WTC11 (cell line): Measurements from ENCODE around the gene CHST11. TPM values are rescaled to one million over a fixed set of nuclear protein-coding genes. Genes with fewer than 3 reads are reported as not detected.

Experiments
- ATAC-seq: fragments of 200-7000 bp; cut with Tn5 transposase; 2 replicates; pipeline ENCODE4 v1.10.0; 2021; ENCODE audit warnings: mild to moderate bottlenecking, moderate library complexity
- CTCF ChIA-PET: fragments of 300-600 bp; sonication (Branson Sonifier 250); formaldehyde crosslinking; loops from one replicate; lab custom pipeline; 2021; ENCODE audit warnings: antibody characterized with exemption; lab: Charles Lee
- POLR2A ChIA-PET: fragments of 350-600 bp; sonication (Branson Sonifier 250); formaldehyde crosslinking; loops from one replicate; lab custom pipeline; 2021; ENCODE audit warnings: antibody characterized with exemption; lab: Charles Lee
- DNase-seq: peaks from one replicate; pipeline ENCODE4 v3.0.0; 2021; ENCODE audit warnings: low spot score
- H3K27ac Mint-ChIP-seq: 2 replicates; pipeline ENCODE4 v1.8.0; 2021; ENCODE audit warnings: mixed read lengths
- H3K27me3 Mint-ChIP-seq: 2 replicates; pipeline ENCODE4 v1.8.0; 2021; ENCODE audit warnings: low read depth, mild to moderate bottlenecking, moderate library complexity, mixed read lengths
- H3K36me3 Mint-ChIP-seq: 2 replicates; pipeline ENCODE4 v1.8.0; 2021; ENCODE audit warnings: mixed read lengths
- H3K4me1 Mint-ChIP-seq: 2 replicates; pipeline ENCODE4 v1.8.0; 2022; ENCODE audit warnings: mixed read lengths
- H3K4me3 Mint-ChIP-seq: 2 replicates; pipeline ENCODE4 v1.8.0; 2021; ENCODE audit warnings: mild to moderate bottlenecking, moderate library complexity, mixed read lengths
- H3K9me3 Mint-ChIP-seq: 2 replicates; pipeline ENCODE4 v1.8.0; 2021; ENCODE audit warnings: mixed read lengths
- AR ChIP-seq: fragments of 250-450 bp; sonication (Bioruptor Pico); IDR thresholded peaks from 2 replicates; pipeline ENCODE4 v1.9.0; 2021; ENCODE audit warnings: mild to moderate bottlenecking
- ATF3 ChIP-seq: sonication (generic); formaldehyde crosslinking; conservative IDR thresholded peaks from 2 replicates; pipeline ENCODE4 v1.8.1; 2022; ENCODE audit warnings: mild to moderate bottlenecking, missing genetic modification reagents
- ATF6 ChIP-seq: sonication (generic); formaldehyde crosslinking; IDR thresholded peaks from 2 replicates; pipeline ENCODE4 v1.8.1; 2023; ENCODE audit warnings: mild to moderate bottlenecking, missing genetic modification reagents
- CREM ChIP-seq: sonication (generic); formaldehyde crosslinking; IDR thresholded peaks from 2 replicates; pipeline ENCODE4 v1.8.1; 2022; ENCODE audit warnings: mild to moderate bottlenecking, missing genetic modification reagents, moderate library complexity
- FOXP4 ChIP-seq: sonication (generic); formaldehyde crosslinking; IDR thresholded peaks from 2 replicates; pipeline ENCODE4 v1.8.0; 2022; ENCODE audit warnings: mild to moderate bottlenecking, missing genetic modification reagents
- GTF2I ChIP-seq: fragments of 250-450 bp; sonication (Bioruptor Pico); conservative IDR thresholded peaks from 2 replicates; pipeline ENCODE4 v1.4.0; 2021; ENCODE audit warnings: mild to moderate bottlenecking
- KAT7 ChIP-seq: sonication (generic); formaldehyde crosslinking; IDR thresholded peaks from 2 replicates; pipeline ENCODE4 v1.8.1; 2023; ENCODE audit warnings: missing genetic modification reagents, mild to moderate bottlenecking, borderline replicate concordance
- NR2C2 ChIP-seq: sonication (generic); formaldehyde crosslinking; IDR thresholded peaks from 2 replicates; pipeline ENCODE4 v1.8.0; 2022; ENCODE audit warnings: mild to moderate bottlenecking, missing genetic modification reagents
- STAT6 ChIP-seq: sonication (generic); formaldehyde crosslinking; conservative IDR thresholded peaks from 2 replicates; pipeline ENCODE4 v1.8.1; 2023; ENCODE audit warnings: mild to moderate bottlenecking, low read depth, missing genetic modification reagents, moderate library complexity
- TCF7 ChIP-seq: sonication (generic); formaldehyde crosslinking; IDR thresholded peaks from 2 replicates; pipeline ENCODE4 v1.8.0; 2022; ENCODE audit warnings: mild to moderate bottlenecking, low read depth, missing genetic modification reagents, moderate library complexity
- TEAD4 ChIP-seq: sonication (generic); formaldehyde crosslinking; IDR thresholded peaks from 2 replicates; pipeline ENCODE4 v1.8.0; 2022; ENCODE audit warnings: mild to moderate bottlenecking, missing genetic modification reagents
- TP53 ChIP-seq: sonication (generic); formaldehyde crosslinking; IDR thresholded peaks from 2 replicates; pipeline ENCODE4 v1.8.1; 2023; ENCODE audit warnings: mild to moderate bottlenecking, missing genetic modification reagents
- ZMAT4 ChIP-seq: fragments of 250-450 bp; sonication (Bioruptor Pico); IDR thresholded peaks from 2 replicates; pipeline ENCODE4 v1.9.0; 2021; ENCODE audit warnings: mild to moderate bottlenecking
- ZNF263 ChIP-seq: sonication (generic); formaldehyde crosslinking; IDR thresholded peaks from 2 replicates; pipeline ENCODE4 v1.8.1; 2022; ENCODE audit warnings: low read depth, mild to moderate bottlenecking, moderate library complexity, missing genetic modification reagents
- ZNF281 ChIP-seq: sonication (generic); formaldehyde crosslinking; IDR thresholded peaks from 2 replicates; pipeline ENCODE4 v1.8.0; 2023; ENCODE audit warnings: mild to moderate bottlenecking, missing genetic modification reagents
- ZNF416 ChIP-seq: fragments of 250-450 bp; sonication (Bioruptor Pico); IDR thresholded peaks from 2 replicates; pipeline ENCODE4 v1.9.0; 2021; ENCODE audit warnings: mild to moderate bottlenecking, inconsistent platforms
- ZNF423 ChIP-seq: fragments of 250-450 bp; sonication (Bioruptor Pico); IDR thresholded peaks from 2 replicates; pipeline ENCODE4 v2.1.2; 2022; ENCODE audit warnings: mild to moderate bottlenecking, moderate library complexity
- ZNF425 ChIP-seq: fragments of 250-450 bp; sonication (Bioruptor Pico); conservative IDR thresholded peaks from 2 replicates; pipeline ENCODE4 v1.9.0; 2021; ENCODE audit warnings: mild to moderate bottlenecking
- total RNA-seq: library from RNA; stranded (reverse); gene quantifications from 3 replicates; pipeline ENCODE4 v1.2.3, GENCODE V29; 2021

Gene CHST11
- total RNA-seq, 1 experiment from 2014 or later, result 24.2 TPM

- TF ChIP-seq ZNF281, result no peak
- TF ChIP-seq NR2C2, result no peak
- TF ChIP-seq ZNF425 (CRISPR knock-in tag), result no peak
- no peak for TF ChIP-seq ATF6 (CRISPR knock-in tag)
- no peak for TF ChIP-seq FOXP4 (CRISPR knock-in tag)
- no peak for TF ChIP-seq GTF2I (CRISPR knock-in tag)
- TF ChIP-seq ZNF423 (CRISPR knock-in tag), result no peak
- no peak for TF ChIP-seq ZMAT4 (CRISPR knock-in tag)
- no peak for TF ChIP-seq TCF7
- TF ChIP-seq CREM (CRISPR knock-in tag), result no peak
- no peak for TF ChIP-seq ZNF416 (CRISPR knock-in tag)
- no peak for TF ChIP-seq AR
Observed at GRCh38 chr12:104724992-104725585, 268.3 kb downstream of the CHST11 start (continued).

GRCh38 chr12:104725610-104726009 is 268.9 kb downstream of the CHST11 start:
- ChIA-PET POLR2A (no interaction called here), CTCF (no interaction called here)
- DNase-seq (no peak), ATAC-seq (no peak)
- H3K36me3 Mint-ChIP-seq, result no peaks in the 10 kb centered on the region
- H3K4me3 Mint-ChIP-seq, result no peak overlapping the region
- H3K27me3 Mint-ChIP-seq, result no peaks in the 10 kb centered on the region
- no peaks in the 10 kb centered on the region for H3K9me3 Mint-ChIP-seq
- H3K27ac Mint-ChIP-seq, result no peak overlapping the region
- H3K4me1 Mint-ChIP-seq, result peaks cover 35% of the 10 kb centered on the region
- TF ChIP-seq STAT6 (no peak), ZMAT4 (CRISPR knock-in tag) (no peak), ATF3 (CRISPR knock-in tag) (no peak), GTF2I (CRISPR knock-in tag) (no peak), KAT7 (CRISPR knock-in tag) (no peak), TEAD4 (CRISPR knock-in tag) (no peak), ZNF263 (no peak), TP53 (CRISPR knock-in tag) (no peak)
